HG02943 (cell line): ENCODE results near the gene NBPF12.
"Not testable (repeated sequence)": the region's sequence is repeated elsewhere in the genome, so short reads cannot be mapped to it uniquely, and the experiment has no call there.

Experiments
- ATAC-seq: cut with Tn5 transposase; IDR thresholded peaks from one replicate; pipeline ENCODE4 v1.9.1; 2021; ENCODE audit warnings: mild to moderate bottlenecking, low read depth, moderate library complexity; ENCODE audit not compliant: unreplicated experiment

NBPF12 gene

DNA sequence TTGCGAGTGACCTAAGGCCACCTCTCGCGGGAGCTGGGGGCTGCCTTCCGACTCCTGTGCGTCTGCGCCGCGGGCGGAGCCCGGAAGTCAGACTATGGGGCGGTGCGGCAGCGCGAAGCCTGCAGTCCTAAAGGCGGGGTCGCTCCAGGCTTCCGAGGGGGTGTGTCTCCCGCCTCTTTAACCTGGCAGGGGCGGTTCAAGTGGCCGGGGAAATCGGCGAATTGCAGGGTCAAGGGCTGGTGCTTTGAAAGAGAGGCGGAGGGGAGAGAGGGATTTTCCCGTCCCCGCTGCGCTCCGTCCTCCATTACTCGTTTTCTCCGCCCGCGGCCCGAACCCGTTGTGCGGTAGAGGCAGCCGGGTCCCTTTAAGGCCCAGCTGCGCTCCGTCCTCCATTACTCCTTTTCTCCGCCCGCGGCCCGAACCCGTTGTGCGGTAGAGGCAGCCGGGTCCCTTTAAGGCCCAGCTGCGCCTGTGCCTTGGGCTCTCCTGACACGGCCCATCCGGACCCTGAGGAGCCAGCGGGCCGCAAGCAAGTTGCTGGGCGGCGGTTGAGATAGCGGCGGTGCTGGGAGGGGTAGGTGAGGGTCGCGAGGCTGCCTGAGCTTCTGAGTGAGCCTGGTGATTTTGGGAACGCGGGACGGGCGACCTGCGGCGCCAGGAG is at the start of gene NBPF12:
Gene NBPF12 (plus strand): TSS at position 83 of the 661 bp plus-strand sequence. CDS start 21,820 bp downstream, outside the sequence.
- peak; percentile 69 for ATAC-seq

- ATAC-seq = not testable (repeated sequence)
These were observed 46.8 kb upstream of the NBPF12 start for GRCh38 chr1:146891355-146891754.

GRCh38 chr1:146892331-146892730 is 45.8 kb upstream of the NBPF12 start:
- not testable (repeated sequence) for ATAC-seq

- not testable (repeated sequence) for ATAC-seq
These were observed 30.4 kb upstream of the NBPF12 start for GRCh38 chr1:146907565-146908261.

DNA sequence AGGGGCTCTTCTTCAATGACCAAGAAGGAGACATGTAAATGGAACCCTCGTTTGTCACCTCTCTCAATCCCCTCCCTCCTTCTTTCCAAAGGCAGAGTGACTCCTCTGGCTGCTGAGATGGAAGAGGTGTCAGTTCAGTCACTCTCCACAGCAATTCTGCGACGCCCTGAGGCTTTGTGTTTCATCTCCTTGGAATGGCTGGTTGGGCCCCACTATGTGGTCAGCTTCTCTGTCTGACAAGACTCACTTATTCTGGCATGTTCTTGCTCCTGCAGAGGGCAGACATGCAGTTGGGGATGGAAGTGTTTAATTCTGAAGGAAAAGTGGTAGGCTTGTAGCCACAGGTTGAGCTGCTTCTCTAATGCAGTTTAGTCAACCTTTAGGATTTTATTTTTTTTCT is 25.1 kb upstream of the NBPF12 start:
- ATAC-seq = not testable (repeated sequence)

GRCh38 chr1:146920811-146921210 is 17.3 kb upstream of the NBPF12 start:
- ATAC-seq = not testable (repeated sequence)

- ATAC-seq = not testable (repeated sequence)
These were observed 15.5 kb upstream of the NBPF12 start for GRCh38 chr1:146922614-146923013.

- ATAC-seq = not testable (repeated sequence)
These were observed 14.0 kb upstream of the NBPF12 start for GRCh38 chr1:146924106-146924505.

GRCh38 chr1:146926413-146926812 is 11.7 kb upstream of the NBPF12 start:
- not testable (repeated sequence) for ATAC-seq

DNA sequence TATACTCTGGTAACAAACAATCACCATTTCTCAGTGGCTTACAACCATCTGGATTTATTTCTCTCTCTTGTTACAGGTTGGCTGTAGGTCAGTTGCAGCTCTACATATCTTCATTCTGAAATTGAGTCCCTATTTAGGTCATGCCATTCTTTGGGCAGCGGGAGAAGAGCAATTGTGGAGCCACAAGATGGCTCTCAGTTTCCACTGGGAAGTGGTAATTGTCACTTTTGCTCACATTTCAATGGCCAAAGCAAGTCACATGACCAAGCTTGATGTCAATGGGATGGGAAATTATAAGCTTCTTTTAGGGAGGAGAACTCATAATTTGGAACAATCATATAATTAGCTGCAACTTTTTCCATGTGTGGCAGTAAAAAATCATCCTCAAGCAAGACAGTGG is 7.9 kb upstream of the NBPF12 start:
- ATAC-seq = not testable (repeated sequence)

DNA sequence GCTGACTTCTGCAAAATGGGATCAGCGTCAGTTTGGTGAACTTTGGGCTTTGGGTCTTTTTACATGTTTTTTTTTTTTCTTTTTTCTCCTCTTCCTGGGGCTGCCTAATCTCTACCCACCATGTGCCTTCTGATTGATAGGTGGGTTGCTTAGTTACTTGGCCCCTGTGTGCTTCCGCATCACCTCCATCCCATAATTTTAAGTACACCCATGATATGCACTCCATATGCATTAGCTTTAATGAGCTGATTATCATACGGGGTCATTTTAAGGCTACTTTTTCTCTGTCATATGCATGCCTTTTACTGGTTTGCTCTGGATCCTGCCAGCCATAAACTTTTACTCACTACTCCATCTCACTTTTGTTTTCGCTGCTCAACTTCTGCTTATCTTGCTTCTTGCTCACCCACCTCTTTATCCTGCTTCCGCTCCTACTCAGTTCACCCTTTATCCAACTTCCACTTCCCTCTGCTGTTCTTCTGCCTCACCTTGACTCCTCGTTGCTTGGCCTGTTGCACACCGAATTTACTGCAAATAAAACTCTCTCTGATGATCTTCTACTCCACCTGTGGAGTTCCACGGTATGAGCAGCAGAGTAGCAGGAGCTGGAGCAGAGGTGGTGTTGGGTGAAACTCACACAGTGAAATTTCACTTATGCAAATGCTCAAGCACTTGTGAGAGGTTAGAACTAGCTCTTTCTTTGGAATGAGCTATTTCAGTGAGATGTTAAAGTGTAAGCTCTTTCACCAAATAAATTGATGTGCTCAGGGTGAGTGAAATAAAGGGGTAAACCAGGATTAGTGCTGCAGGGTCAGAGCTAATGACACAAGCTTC is 3.5 kb upstream of the NBPF12 start:
- not testable (repeated sequence) for ATAC-seq

DNA sequence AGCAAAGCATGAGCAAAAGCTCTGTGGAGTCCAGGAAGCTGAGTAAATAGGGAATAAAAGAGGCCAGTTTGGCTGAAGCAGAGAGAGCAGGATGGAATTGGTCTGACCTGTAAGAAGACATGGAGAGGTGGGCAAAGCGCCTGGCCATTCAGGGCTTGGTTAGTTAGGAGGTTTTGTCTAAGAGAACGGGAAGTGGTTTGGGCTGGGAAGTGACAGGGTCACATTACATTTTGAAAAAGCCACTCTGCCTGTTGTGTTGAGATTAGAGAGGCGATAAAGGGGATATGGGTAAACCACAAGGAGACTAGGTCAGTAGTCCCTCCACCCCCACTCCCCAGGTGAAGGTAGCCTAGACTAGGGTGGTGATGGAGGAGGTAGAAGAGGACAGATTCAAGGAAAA is 662 bp upstream of the NBPF12 start:
- ATAC-seq = not testable (repeated sequence)

- ATAC-seq = peak; percentile 33
These were observed 1.0 kb downstream of the NBPF12 start for GRCh38 chr1:146938927-146939786.

DNA sequence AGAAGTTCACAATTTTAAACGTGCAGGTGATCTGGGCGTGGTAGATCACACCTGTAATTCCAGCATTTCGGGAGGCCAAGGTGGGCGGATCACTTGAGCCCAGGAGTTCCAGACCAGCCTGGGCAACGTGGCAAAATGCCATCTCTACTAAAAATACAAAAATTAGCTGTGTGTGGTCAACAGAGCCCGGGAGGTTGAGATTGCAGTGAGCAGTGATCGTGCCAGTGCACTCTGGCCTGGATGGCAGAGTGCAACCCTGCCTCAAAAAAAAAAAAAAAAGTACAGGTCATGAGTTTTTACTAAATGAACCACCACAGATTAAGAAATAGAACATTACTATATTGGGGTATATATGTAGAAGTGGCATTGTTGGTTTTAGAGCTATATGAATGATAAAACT is 2.2 kb downstream of the NBPF12 start:
- ATAC-seq = not testable (repeated sequence)

DNA sequence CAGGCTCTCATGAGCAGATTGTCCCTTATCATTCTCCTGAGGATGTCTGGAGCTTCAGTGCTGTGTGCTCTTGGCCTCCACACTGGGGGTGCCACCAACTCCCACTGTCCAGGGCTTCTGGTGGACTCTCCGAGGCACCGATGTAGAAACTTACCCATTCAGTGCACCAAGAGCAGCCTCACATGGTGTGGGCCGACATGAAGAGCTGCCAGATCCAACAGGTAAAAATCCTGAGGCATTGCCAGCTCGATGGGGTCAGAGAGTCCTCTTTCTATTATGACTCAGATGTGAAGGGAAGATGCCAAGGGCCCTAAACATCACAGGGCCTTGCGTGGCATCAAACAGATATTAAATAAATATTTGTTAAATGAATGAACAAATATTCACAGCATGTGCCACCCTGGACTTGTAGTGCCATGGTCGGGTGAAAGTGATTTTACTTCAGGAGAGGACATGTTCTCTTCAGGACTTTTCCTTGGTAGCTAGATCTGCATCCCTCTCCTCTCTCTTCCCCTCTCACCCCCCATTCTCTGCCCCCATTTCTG is 5.3 kb downstream of the NBPF12 start:
- ATAC-seq = not testable (repeated sequence)

- ATAC-seq = not testable (repeated sequence)
These were observed 10.0 kb downstream of the NBPF12 start for GRCh38 chr1:146948127-146948526.

DNA sequence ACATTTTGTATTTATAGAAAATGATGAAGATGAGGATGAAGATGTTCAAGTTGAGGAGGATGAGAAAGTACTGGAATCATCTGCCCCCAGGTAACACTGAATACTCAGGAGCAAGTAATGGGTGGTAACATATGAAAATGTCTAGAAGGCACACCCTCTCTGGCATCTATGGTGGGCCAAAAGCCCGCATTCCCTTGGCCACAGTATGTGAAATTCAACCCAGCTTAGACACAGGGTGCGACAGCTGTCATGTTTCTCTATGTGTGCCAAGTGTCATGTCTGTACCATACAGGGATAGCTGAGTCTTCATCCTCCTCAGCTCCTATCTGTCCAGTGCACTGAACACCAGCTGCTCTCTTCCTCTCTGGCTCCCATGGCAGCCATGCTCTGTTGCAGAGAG is 26.2 kb downstream of the NBPF12 start:
- not testable (repeated sequence) for ATAC-seq

- ATAC-seq = not testable (repeated sequence)
These were observed 28.2 kb downstream of the NBPF12 start for GRCh38 chr1:146966351-146966750.

- not testable (repeated sequence) for ATAC-seq
These were observed 32.5 kb downstream of the NBPF12 start for GRCh38 chr1:146970656-146971055.

DNA sequence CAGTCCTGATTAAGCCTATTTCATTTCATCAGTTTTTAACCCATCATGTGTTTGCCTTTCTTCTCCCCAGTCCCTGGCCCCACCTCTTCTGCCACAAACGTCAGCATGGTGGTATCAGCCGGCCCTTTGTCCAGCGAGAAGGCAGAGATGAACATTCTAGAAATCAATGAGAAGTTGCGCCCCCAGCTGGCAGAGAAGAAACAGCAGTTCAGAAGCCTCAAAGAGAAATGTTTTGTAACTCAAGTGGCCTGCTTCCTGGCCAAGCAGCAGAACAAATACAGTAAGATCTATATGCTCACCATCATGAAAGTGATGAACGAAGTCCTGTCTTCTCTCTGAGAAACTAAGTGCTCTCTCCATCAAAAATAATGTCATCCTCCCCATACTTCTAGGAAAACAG is 34.6 kb downstream of the NBPF12 start:
- not testable (repeated sequence) for ATAC-seq
